Upper lobe of left lung (tissue), 6 donors: ENCODE data around the gene MXD3. TPM values are rescaled to one million over a fixed set of nuclear protein-coding genes. Genes with fewer than 3 reads are reported as not detected.

Experiments used
- ATAC-seq, 2 donors: fragments of 200-7000 bp; cut with Tn5 transposase; one replicate each; pipeline ENCODE4 v1.9.1; 2022; ENCODE audit warnings: mild to moderate bottlenecking in 2 of 2, moderate library complexity in 2 of 2; ENCODE audit not compliant: low FRiP score in 2 of 2
- DNase-seq, 2 donors: peaks; one replicate each; pipeline ENCODE4 v3.0.0-alpha.2; 2019 to 2020
- H3K27ac ChIP-seq, 4 donors: fragments of 200-600 bp; sonication (generic); one replicate each; pipeline ENCODE4 v1.5.1; 2016 to 2019
- H3K27me3 ChIP-seq, 4 donors: fragments of 200-600 bp; sonication (generic); one replicate each; pipeline ENCODE4 v1.5.1; 2017 to 2019
- H3K36me3 ChIP-seq, 4 donors: fragments of 200-600 bp; sonication (generic); one replicate each; pipeline ENCODE4 v1.5.1; 2016 to 2019
- H3K4me1 ChIP-seq, 4 donors: fragments of 200-600 bp; sonication (generic); one replicate each; pipeline ENCODE4 v1.5.1; 2018 to 2019
- H3K4me3 ChIP-seq, 4 donors: fragments of 200-600 bp; sonication (generic); one replicate each; pipeline ENCODE4 v1.5.1; 2017 to 2019; ENCODE audit warnings: mild to moderate bottlenecking in 2 of 4, moderate library complexity in 1 of 4
- H3K9me3 ChIP-seq, 4 donors: fragments of 200-600 bp; sonication (generic); one replicate each; pipeline ENCODE4 v1.5.1; 2018 to 2019
- CTCF ChIP-seq, 6 experiments: fragments of 450-650 bp in 4 of 6; fragments of 200-600 bp in 2 of 6; sonication (generic) in 2 of 6; IDR thresholded peaks; one replicate each; pipeline ENCODE4 v1.5.1; 2016 to 2019; ENCODE audit warnings: antibody characterized with exemption in 6 of 6
- EP300 ChIP-seq, 4 donors: sonication (generic); formaldehyde crosslinking; IDR thresholded peaks; one replicate each; pipeline ENCODE4 v1.5.1; 2017; ENCODE audit warnings: antibody characterized with exemption in 4 of 4, control low read depth in 2 of 4
- POLR2A ChIP-seq, 4 donors: fragments of 450-650 bp; IDR thresholded peaks; one replicate each; pipeline ENCODE4 v1.5.1; 2016 to 2017; ENCODE audit warnings: antibody characterized with exemption in 4 of 4, mild to moderate bottlenecking in 2 of 4
- POLR2AphosphoS5 ChIP-seq, 2 donors: sonication (generic); formaldehyde crosslinking; IDR thresholded peaks; one replicate each; pipeline ENCODE4 v1.5.1; 2017; ENCODE audit warnings: antibody characterized with exemption in 2 of 2
- WGBS, 2 donors: methylation state at CpG; one replicate each; pipeline ENCODE4 v1.1.5; 2017 to 2018; 5-methylcytosine and 5-hydroxymethylcytosine counted together
- total RNA-seq, 6 donors: library from RNA; depleted of rRNA in 4 of 6; stranded (reverse); fragments of >200 nt in 4 of 6; gene quantifications; one replicate each; pipeline versions ENCODE4 v1.1.0 to v1.2.1, GENCODE V29; 2016 to 2021
- donor health status: DM: no; HTN: no; CAD: no; lungs with moderate emphysema.
- donor health status: DM: no; HTN: yes; CAD: no; lungs with severe emphysema.

The MXD3 gene
- total RNA-seq, 6 donors from 2014 or later = 8.8 to 29.5 (median 13.6) TPM

- Histone ChIP-seq H3K9me3 (no peaks in the 10 kb centered on the region), H3K4me3 (no peak overlapping the region), H3K36me3 (peaks cover 15 to 73% (median 47%) of the 10 kb centered on the region in 4 donors), H3K4me1 (peaks cover 14 to 26% (median 23%) of the 10 kb centered on the region in 4 donors), H3K27ac (no peak overlapping the region), H3K27me3 (no peaks in the 10 kb centered on the region)
- WGBS, 2 donors = 86 to 96% methylated on average over 2 to 3 of the region's 3 CpGs
- DNase-seq (no peak), ATAC-seq (no peak)
- TF ChIP-seq POLR2A (IDR thresholded peaks at IDR 0.05) = no peak
- no peak for TF ChIP-seq POLR2AphosphoS5 (IDR thresholded peaks at IDR 0.05)
- TF ChIP-seq EP300 (IDR thresholded peaks at IDR 0.05) = no peak
- no peak for TF ChIP-seq CTCF (IDR thresholded peaks at IDR 0.05)
Measured at GRCh38 chr5:177294632-177295031, 17.1 kb downstream of the MXD3 start.

- 95 to 96% methylated on average over 6 to 11 of the region's 12 CpGs for WGBS, 2 donors
- DNase-seq = no peak
Measured at GRCh38 chr5:177293819-177294581, 17.7 kb downstream of the MXD3 start.

GRCh38 chr5:177291735-177292134 lies 20.0 kb downstream of the MXD3 start:
- H3K27me3 ChIP-seq = no peaks in the 10 kb centered on the region
- H3K9me3 ChIP-seq = no peaks in the 10 kb centered on the region
- no peak overlapping the region for H3K27ac ChIP-seq
- ATAC-seq (no peak), DNase-seq (no peak)
- TF ChIP-seq EP300 (IDR thresholded peaks at IDR 0.05) = no peak
- TF ChIP-seq POLR2A (IDR thresholded peaks at IDR 0.05) = no peak
- TF ChIP-seq POLR2AphosphoS5 (IDR thresholded peaks at IDR 0.05) = no peak
- TF ChIP-seq CTCF (IDR thresholded peaks at IDR 0.05) = no peak
- WGBS, 2 donors = 95 to 96% methylated on average over 7 of the region's 7 CpGs
- peaks cover 5 to 13% (median 11%) of the 10 kb centered on the region in 4 donors for H3K4me1 ChIP-seq
- peaks cover 27 to 90% (median 69%) of the 10 kb centered on the region in 4 donors for H3K36me3 ChIP-seq
- no peak overlapping the region for H3K4me3 ChIP-seq

More at GRCh38 chr5:177293819-177294581, 17.7 kb downstream of the MXD3 start:
- H3K36me3 ChIP-seq = peaks cover 15 to 79% (median 53%) of the 10 kb centered on the region in 4 donors
- no peak for TF ChIP-seq CTCF (IDR thresholded peaks at IDR 0.05)
- TF ChIP-seq POLR2A (IDR thresholded peaks at IDR 0.05) = no peak
- TF ChIP-seq POLR2AphosphoS5 (IDR thresholded peaks at IDR 0.05) = no peak
- TF ChIP-seq EP300 (IDR thresholded peaks at IDR 0.05) = no peak
- no peaks in the 10 kb centered on the region for H3K27me3 ChIP-seq
- H3K4me3 ChIP-seq = no peak overlapping the region
- no peaks in the 10 kb centered on the region for H3K9me3 ChIP-seq
- H3K4me1 ChIP-seq = peaks cover 10 to 20% (median 18%) of the 10 kb centered on the region in 4 donors
- H3K27ac ChIP-seq = no peak overlapping the region
- ATAC-seq = peak in 1 of 2 donors; percentile 24

GRCh38 chr5:177290816-177291596 lies 20.7 kb downstream of the MXD3 start:
- ATAC-seq (no peak), DNase-seq (no peak)
- no peak overlapping the region for H3K4me3 ChIP-seq
- H3K9me3 ChIP-seq = no peaks in the 10 kb centered on the region
- H3K27me3 ChIP-seq = no peaks in the 10 kb centered on the region
- TF ChIP-seq POLR2A (IDR thresholded peaks at IDR 0.05) (no peak), CTCF (IDR thresholded peaks at IDR 0.05) (no peak), POLR2AphosphoS5 (IDR thresholded peaks at IDR 0.05) (no peak), EP300 (IDR thresholded peaks at IDR 0.05) (no peak)
- H3K4me1 ChIP-seq = peaks cover 0 to 6% (median 4%) of the 10 kb centered on the region in 4 donors
- peaks cover 27 to 96% (median 75%) of the 10 kb centered on the region in 4 donors for H3K36me3 ChIP-seq
- no peak overlapping the region for H3K27ac ChIP-seq
- WGBS, 2 donors = 97% methylated on average over 12 of the region's 12 CpGs
